HCT116 (cell line): Measurements from ENCODE around the gene TF. TPM values are rescaled to one million over a fixed set of nuclear protein-coding genes. Genes with fewer than 3 reads are reported as not detected.

Source experiments
- ATAC-seq: fragments of 200-7000 bp; cut with Tn5 transposase; 2 replicates; pipeline ENCODE4 v1.9.1; 2020; ENCODE audit warnings: mild to moderate bottlenecking, moderate library complexity
- BruUV-seq: library from RNA; stranded (reverse); fragments of 400-500 nt; replicated peaks from 2 replicates; lab custom pipeline; 2021; lab: Mats Ljungman, UMichigan
- CTCF ChIA-PET: fragments of 300-600 bp; sonication (Branson Sonifier 250); formaldehyde crosslinking; loops from one replicate; lab custom pipeline; 2021; ENCODE audit warnings: antibody characterized with exemption; lab: Charles Lee
- POLR2A ChIA-PET: fragments of 300-600, 350-600 bp; sonication (Branson Sonifier 250); formaldehyde crosslinking; loops from one replicate; lab custom pipeline; 2021; ENCODE audit warnings: antibody characterized with exemption; lab: Charles Lee
- RAD21 ChIA-PET, 2 experiments: fragments of 300-600 bp; sonication (Branson Sonifier 250); formaldehyde crosslinking; loops; one replicate each; lab custom pipeline; 2023; ENCODE audit warnings: low total read pairs in 2 of 2; ENCODE audit not compliant: uncharacterized antibody in 2 of 2, unreplicated experiment in 2 of 2, low non-redundant PET in 1 of 2; lab: Charles Lee
- DNase-seq: peaks from one replicate; pipeline ENCODE4 v3.0.0-alpha.2; 2010; ENCODE audit warnings: low read depth, low spot score
- H2AFZ ChIP-seq: fragments of 200-600 bp; shearing (Covaris generic), sonication (generic); 2 replicates; pipeline ENCODE4 v1.6.1; 2017; ENCODE audit warnings: low read depth, mixed run types, mixed read lengths, antibody characterized with exemption, low read length; ENCODE audit not compliant: poor library complexity, severe bottlenecking
- H3K27ac ChIP-seq: 2 replicates; pipeline ENCODE4 v1.5.1; 2012; ENCODE audit warnings: low read depth, low read length
- H3K27me3 ChIP-seq: fragments of 200-600 bp; sonication (generic); 2 replicates; pipeline ENCODE4 v1.6.1; 2016; ENCODE audit warnings: mixed run types, low read length, mixed read lengths; ENCODE audit not compliant: insufficient read depth
- H3K36me3 ChIP-seq, 2 experiments: fragments of 200-500 bp in 1 of 2; fragments of 200-600 bp in 1 of 2; sonication (Bioruptor generic) in 1 of 2; sonication (generic) in 1 of 2; 2 replicates each; pipeline versions ENCODE4 v1.5.1 to v1.6.1; 2014 to 2016; ENCODE audit warnings: low read length in 2 of 2, inconsistent platforms in 1 of 2, mixed read lengths in 1 of 2, mixed run types in 1 of 2; ENCODE audit not compliant: insufficient read depth in 2 of 2, control insufficient read depth in 1 of 2
- H3K4me1 ChIP-seq, 2 experiments: fragments of 200-600 bp in 1 of 2; sonication (generic) in 1 of 2; 2 replicates each; pipeline versions ENCODE4 v1.5.1 to v1.6.1; 2012 to 2017; ENCODE audit warnings: low read length in 2 of 2, inconsistent platforms in 1 of 2, mild to moderate bottlenecking in 1 of 2, mixed read lengths in 1 of 2, mixed run types in 1 of 2, moderate library complexity in 1 of 2; ENCODE audit not compliant: insufficient read depth in 2 of 2, control insufficient read depth in 1 of 2
- H3K4me2 ChIP-seq: fragments of 200-600 bp; sonication (generic); 2 replicates; pipeline ENCODE4 v1.6.1; 2017; ENCODE audit warnings: mixed run types, low read length, mixed read lengths
- H3K4me3 ChIP-seq, 2 experiments: fragments of 200-600 bp in 1 of 2; sonication (generic) in 1 of 2; replicated peaks in 1 of 2; 2 replicates each; pipeline ENCODE4 v1.5.1; 2011 to 2016; ENCODE audit warnings: low read length in 2 of 2, control low read depth in 1 of 2, low read depth in 1 of 2, mild to moderate bottlenecking in 1 of 2, mixed read lengths in 1 of 2, mixed run types in 1 of 2
- H3K79me2 ChIP-seq: fragments of 200-600 bp; sonication (generic); 2 replicates; pipeline ENCODE4 v1.6.1; 2017; ENCODE audit warnings: mild to moderate bottlenecking, mixed run types, low read length, moderate library complexity, mixed read lengths; ENCODE audit not compliant: insufficient read depth
- H3K9ac ChIP-seq: fragments of 200-600 bp; sonication (generic); 2 replicates; pipeline ENCODE4 v1.6.1; 2016; ENCODE audit warnings: low read length, mixed read lengths
- H3K9me2 ChIP-seq: fragments of 200-600 bp; sonication (generic), shearing (Covaris generic); 2 replicates; pipeline ENCODE4 v1.6.1; 2017; ENCODE audit warnings: mixed run types, mild to moderate bottlenecking, moderate library complexity; ENCODE audit not compliant: insufficient read depth
- H3K9me3 ChIP-seq, 2 experiments: fragments of 200-500 bp in 1 of 2; fragments of 200-600 bp in 1 of 2; sonication (Bioruptor generic) in 1 of 2; sonication (generic) in 1 of 2; 2 replicates each; pipeline ENCODE4 v1.6.1; 2014 to 2017; ENCODE audit warnings: low read length in 2 of 2, mixed read lengths in 2 of 2, inconsistent platforms in 1 of 2, low read depth in 1 of 2, mild to moderate bottlenecking in 1 of 2, mixed run types in 1 of 2, moderate library complexity in 1 of 2; ENCODE audit not compliant: control insufficient read depth in 1 of 2, insufficient read depth in 1 of 2
- H4K20me1 ChIP-seq: fragments of 200-600 bp; sonication (generic), shearing (Covaris generic); 2 replicates; pipeline ENCODE4 v1.6.1; 2017; ENCODE audit warnings: mixed run types, mild to moderate bottlenecking, moderate library complexity; ENCODE audit not compliant: insufficient read depth
- CBX3 ChIP-seq: IDR thresholded peaks from 2 replicates; pipeline ENCODE4 v1.6.1; 2012; ENCODE audit warnings: low read depth
- CEBPB ChIP-seq: IDR thresholded peaks from 2 replicates; pipeline ENCODE4 v1.6.1; 2012; ENCODE audit warnings: low read depth
- EGR1 ChIP-seq: IDR thresholded peaks from 2 replicates; pipeline ENCODE4 v1.6.1; 2012; ENCODE audit warnings: low read depth
- ELF1 ChIP-seq: IDR thresholded peaks from 2 replicates; pipeline ENCODE4 v1.6.1; 2012; ENCODE audit warnings: low read depth, borderline replicate concordance
- EZH2 ChIP-seq: fragments of 200-600 bp; sonication (generic); IDR thresholded peaks from 2 replicates; pipeline ENCODE4 v1.6.1; 2017; ENCODE audit warnings: antibody characterized with exemption, mixed run types
- POLR2A ChIP-seq: IDR thresholded peaks from 2 replicates; pipeline ENCODE4 v1.7.0; 2011; ENCODE audit warnings: borderline replicate concordance; ENCODE audit not compliant: insufficient read depth, insufficient read length; ENCODE audit errors: extremely low read depth
- RAD21 ChIP-seq: IDR thresholded peaks from 2 replicates; pipeline ENCODE4 v1.6.1; 2012; ENCODE audit warnings: low read depth, mild to moderate bottlenecking
- REST ChIP-seq: IDR thresholded peaks from 2 replicates; pipeline ENCODE4 v1.6.1; 2012; ENCODE audit warnings: low read depth
- SRF ChIP-seq: IDR thresholded peaks from 2 replicates; pipeline ENCODE4 v1.6.1; 2012; ENCODE audit warnings: low read depth
- TCF7L2 ChIP-seq: IDR thresholded peaks from 2 replicates; pipeline ENCODE4 v1.7.0; 2011; ENCODE audit warnings: borderline replicate concordance, inconsistent platforms; ENCODE audit not compliant: insufficient read depth, insufficient read length; ENCODE audit errors: extremely low read depth
- ZNF274 ChIP-seq: fragments of 200-500 bp; sonication (Bioruptor generic); IDR thresholded peaks from 2 replicates; pipeline ENCODE4 v1.6.1; 2014; ENCODE audit warnings: mild to moderate bottlenecking, low read depth, low read length, inconsistent platforms
- intact Hi-C: fragments of 100-400 bp; cut with micrococcal nuclease; formaldehyde crosslinking; loops from 2 replicates; pipeline ENCODE4 v1.10.0; 2022
- total RNA-seq: library from RNA; stranded (reverse); gene quantifications from one replicate; pipeline ENCODE4 v1.2.1, GENCODE V29; 2021; ENCODE audit not compliant: unreplicated experiment

Gene TF
- total RNA-seq, 1 experiment from 2014 or later, result 10.4 TPM

- Histone ChIP-seq H4K20me1 (no peaks in the 10 kb centered on the region), H3K4me1 (no peaks in the 10 kb centered on the region), H3K36me3 (peaks cover 4 to 8% of the 10 kb centered on the region in 2 experiments; a peak in 3 of 4 replicates), H3K9me2 (no peaks in the 10 kb centered on the region), H3K27ac (no peak overlapping the region), H3K9ac (no peak overlapping the region), H3K4me2 (no peak overlapping the region), H3K9me3 (no peaks in the 10 kb centered on the region), H2AFZ (no peak overlapping the region), H3K4me3 (no peak overlapping the region), H3K79me2 (no peaks in the 10 kb centered on the region), H3K27me3 (no peaks in the 10 kb centered on the region)
- TF ChIP-seq TCF7L2 (no peak), EZH2 (no peak)
- no TSS peak for BruUV-seq
- ATAC-seq (peak; percentile 65), DNase-seq (no peak)
- POLR2A ChIA-PET, result interaction anchor here (0.7 kb wide), 1 partner anchor 231 kb away, joined by 4 read pairs; no protein-coding TSS in a partner anchor
- CTCF ChIA-PET, result no interaction called here
- RAD21 ChIA-PET, result no interaction called here
- intact Hi-C loops, result no loop called here
These were observed 82.5 kb downstream of the TF start for GRCh38 chr3:133828576-133829309.

- Histone ChIP-seq H3K27me3 (no peaks in the 10 kb centered on the region), H2AFZ (no peak overlapping the region), H3K4me3 (no peak overlapping the region), H3K79me2 (no peaks in the 10 kb centered on the region), H4K20me1 (no peaks in the 10 kb centered on the region), H3K9me2 (no peaks in the 10 kb centered on the region), H3K9ac (no peak overlapping the region), H3K36me3 (peaks cover 2 to 8% of the 10 kb centered on the region in 2 experiments; a peak in 3 of 4 replicates), H3K4me2 (no peak overlapping the region), H3K9me3 (no peaks in the 10 kb centered on the region), H3K4me1 (no peaks in the 10 kb centered on the region), H3K27ac (no peak overlapping the region)
- intact Hi-C loops, result no loop called here
- DNase-seq, result no peak
- ChIA-PET POLR2A (no interaction called here), RAD21 (no interaction called here), CTCF (no interaction called here)
- TF ChIP-seq REST (no peak), POLR2A (no peak), SRF (no peak), CEBPB (no peak), CBX3 (no peak), ZNF274 (no peak), EGR1 (no peak), RAD21 (no peak), ELF1 (no peak)
- BruUV-seq, result no TSS peak
- no peak for ATAC-seq
These were observed 83.1 kb downstream of the TF start for GRCh38 chr3:133829310-133829707.
